Upper lobe of left lung (tissue), 4 donors: ENCODE measurements around the gene CACNA1H.

ENCODE experiments used
- EP300 ChIP-seq, 4 donors: sonication (generic); formaldehyde crosslinking; IDR thresholded peaks; one replicate each; pipeline ENCODE4 v1.5.1; 2017; ENCODE audit warnings: antibody characterized with exemption in 4 of 4, control low read depth in 2 of 4
- POLR2AphosphoS5 ChIP-seq, 2 donors: sonication (generic); formaldehyde crosslinking; IDR thresholded peaks; one replicate each; pipeline ENCODE4 v1.5.1; 2017; ENCODE audit warnings: antibody characterized with exemption in 2 of 2
- TF ChIP-seq, protein P1 (sequence below), 6 experiments: fragments of 450-650 bp in 4 of 6; fragments of 200-600 bp in 2 of 6; sonication (generic) in 2 of 6; IDR thresholded peaks; one replicate each; pipeline ENCODE4 v1.5.1; 2016 to 2019; ENCODE audit warnings: antibody characterized with exemption in 6 of 6

DNA sequence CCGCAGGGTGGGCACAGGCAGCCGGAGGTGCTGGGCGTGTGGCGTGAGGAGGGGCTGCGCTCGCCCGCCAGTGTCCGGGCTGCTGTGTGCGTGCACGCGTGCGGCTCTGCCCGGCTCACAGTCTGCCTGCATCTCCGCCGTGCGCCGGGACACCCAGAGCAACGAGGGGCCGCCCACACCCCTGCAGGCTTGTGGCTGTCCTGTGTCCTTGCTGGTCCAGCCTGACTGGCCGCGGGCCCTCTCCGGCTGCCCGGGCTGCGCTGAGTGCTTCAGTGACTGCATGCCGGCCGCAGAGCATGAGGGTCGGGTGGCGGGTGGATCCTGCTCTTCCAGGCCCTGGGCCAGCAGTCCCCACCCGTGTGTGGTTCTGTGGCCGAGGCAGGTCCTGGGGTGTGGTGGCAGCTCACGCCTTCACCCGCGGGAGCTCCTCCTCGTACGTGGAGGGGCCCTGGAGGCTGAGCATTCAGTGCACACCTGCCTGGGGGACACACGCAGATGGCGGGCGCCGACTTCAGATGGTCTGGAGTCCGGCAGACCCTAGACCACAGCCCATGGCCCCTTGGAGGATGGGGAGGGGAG lies 59.8 kb downstream of the CACNA1H start:
- TF ChIP-seq, protein P1, sequence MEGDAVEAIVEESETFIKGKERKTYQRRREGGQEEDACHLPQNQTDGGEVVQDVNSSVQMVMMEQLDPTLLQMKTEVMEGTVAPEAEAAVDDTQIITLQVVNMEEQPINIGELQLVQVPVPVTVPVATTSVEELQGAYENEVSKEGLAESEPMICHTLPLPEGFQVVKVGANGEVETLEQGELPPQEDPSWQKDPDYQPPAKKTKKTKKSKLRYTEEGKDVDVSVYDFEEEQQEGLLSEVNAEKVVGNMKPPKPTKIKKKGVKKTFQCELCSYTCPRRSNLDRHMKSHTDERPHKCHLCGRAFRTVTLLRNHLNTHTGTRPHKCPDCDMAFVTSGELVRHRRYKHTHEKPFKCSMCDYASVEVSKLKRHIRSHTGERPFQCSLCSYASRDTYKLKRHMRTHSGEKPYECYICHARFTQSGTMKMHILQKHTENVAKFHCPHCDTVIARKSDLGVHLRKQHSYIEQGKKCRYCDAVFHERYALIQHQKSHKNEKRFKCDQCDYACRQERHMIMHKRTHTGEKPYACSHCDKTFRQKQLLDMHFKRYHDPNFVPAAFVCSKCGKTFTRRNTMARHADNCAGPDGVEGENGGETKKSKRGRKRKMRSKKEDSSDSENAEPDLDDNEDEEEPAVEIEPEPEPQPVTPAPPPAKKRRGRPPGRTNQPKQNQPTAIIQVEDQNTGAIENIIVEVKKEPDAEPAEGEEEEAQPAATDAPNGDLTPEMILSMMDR (IDR thresholded peaks at IDR 0.05) = no peak
- no peak for TF ChIP-seq POLR2AphosphoS5 (IDR thresholded peaks at IDR 0.05)
- no peak for TF ChIP-seq EP300 (IDR thresholded peaks at IDR 0.05)
